GM12878 (cell line): ENCODE measurements around the gene IL27RA. TPM values are rescaled to one million over a fixed set of nuclear protein-coding genes. Genes with fewer than 3 reads are reported as not detected.

ENCODE experiments used
- ATAC-seq: fragments of 200-7000 bp; cut with Tn5 transposase; 3 replicates; pipeline ENCODE4 v1.9.1; 2020; ENCODE audit warnings: mild to moderate bottlenecking, moderate library complexity
- BruUV-seq: library from RNA; stranded (reverse); fragments of 400-500 nt; replicated peaks from 2 replicates; lab custom pipeline; 2021; lab: Mats Ljungman, UMichigan
- CTCF ChIA-PET: fragments of 300-600 bp; sonication (Branson Sonifier 250); formaldehyde crosslinking; extraction: SDS; loops from one replicate; lab custom pipeline; 2021; ENCODE audit warnings: inconsistent platforms; lab: Yijun Ruan, JAX
- POLR2A ChIA-PET: fragments of 350-600 bp; formaldehyde crosslinking; extraction: SDS; loops from one replicate; lab custom pipeline; 2021; ENCODE audit warnings: inconsistent platforms; lab: Charles Lee
- RAD21 ChIA-PET: fragments of 300-600 bp; sonication (Branson Sonifier 250); formaldehyde crosslinking; loops from one replicate; lab custom pipeline; 2023; ENCODE audit warnings: antibody characterized with exemption; ENCODE audit not compliant: unreplicated experiment; lab: Charles Lee
- SMC1A ChIA-PET: fragments of 300-600 bp; sonication (Branson Sonifier 250); formaldehyde crosslinking; loops from one replicate; lab custom pipeline; 2023; ENCODE audit not compliant: unreplicated experiment, uncharacterized antibody; lab: Charles Lee
- DNase-seq: peaks from one replicate; pipeline ENCODE4 v3.0.0-alpha.2; 2011; ENCODE audit warnings: low read depth, low spot score
- FAIRE-seq: peaks from 3 replicates; lab custom pipeline; 2011; peaks lifted over from hg19 to GRCh38; lab: Jason Lieb, UNC
- H2AFZ ChIP-seq: 2 replicates; pipeline ENCODE4 v1.6.0; 2011; ENCODE audit warnings: low read depth, low read length, control low read depth; ENCODE audit not compliant: control insufficient read depth
- H3K27ac ChIP-seq: 2 replicates; pipeline ENCODE4 v1.5.1; 2011; ENCODE audit warnings: control low read depth; ENCODE audit not compliant: control insufficient read depth, insufficient read depth
- H3K27me3 ChIP-seq, 2 experiments: replicated peaks in 1 of 2; 2 replicates each; pipeline versions ENCODE4 v1.6.0 to v1.6.1; 2011; ENCODE audit warnings: low read length in 1 of 2; ENCODE audit not compliant: control insufficient read depth in 2 of 2, insufficient read depth in 2 of 2
- H3K36me3 ChIP-seq, 2 experiments: 2 replicates each; pipeline ENCODE4 v1.5.1; 2011; ENCODE audit warnings: low read length in 1 of 2; ENCODE audit not compliant: control insufficient read depth in 2 of 2, insufficient read depth in 2 of 2
- H3K4me1 ChIP-seq: 2 replicates; pipeline ENCODE4 v1.6.1; 2011; ENCODE audit warnings: mild to moderate bottlenecking, low read length, moderate library complexity, mixed read lengths; ENCODE audit not compliant: control insufficient read depth, insufficient read depth
- H3K4me2 ChIP-seq: 2 replicates; pipeline ENCODE4 v1.6.0; 2011; ENCODE audit warnings: control low read depth; ENCODE audit not compliant: control insufficient read depth, insufficient read depth
- H3K4me3 ChIP-seq: fragments of 200-600 bp; sonication (generic); 2 replicates; pipeline ENCODE4 v1.5.1; 2016
- H3K79me2 ChIP-seq: 2 replicates; pipeline ENCODE4 v1.6.0; 2011; ENCODE audit warnings: low read length; ENCODE audit not compliant: control insufficient read depth, insufficient read depth
- H3K9ac ChIP-seq: 2 replicates; pipeline ENCODE4 v1.8.0; 2011; ENCODE audit warnings: low read length, control low read depth, mixed read lengths; ENCODE audit not compliant: control insufficient read depth, insufficient read depth
- H3K9me3 ChIP-seq: replicated peaks from 3 replicates; pipeline ENCODE4 v1.5.1; 2011; ENCODE audit warnings: mild to moderate bottlenecking, low read length; ENCODE audit not compliant: control insufficient read depth, insufficient read depth
- H4K20me1 ChIP-seq: 2 replicates; pipeline ENCODE4 v1.6.0; 2011; ENCODE audit not compliant: control insufficient read depth, insufficient read depth
- CREM ChIP-seq: IDR thresholded peaks from 2 replicates; pipeline ENCODE4 v1.6.1; 2014; ENCODE audit warnings: antibody characterized with exemption, low read depth
- NFXL1 ChIP-seq: fragments of 450-650 bp; IDR thresholded peaks from 2 replicates; pipeline ENCODE4 v1.6.1; 2017; ENCODE audit warnings: antibody characterized with exemption, mild to moderate bottlenecking, borderline replicate concordance
- RAD21 ChIP-seq: IDR thresholded peaks from 2 replicates; pipeline ENCODE4 v1.6.1; 2011; ENCODE audit warnings: mild to moderate bottlenecking, low read depth, low read length, moderate library complexity; ENCODE audit not compliant: insufficient read depth
- RUNX3 ChIP-seq: IDR thresholded peaks from 2 replicates; pipeline ENCODE4 v1.6.1; 2012; ENCODE audit warnings: low read length, inconsistent platforms
- ZBTB11 ChIP-seq: fragments of 450-650 bp; formaldehyde crosslinking; IDR thresholded peaks from 2 replicates; pipeline ENCODE4 v1.5.0; 2022; ENCODE audit warnings: mild to moderate bottlenecking, missing genetic modification characterization
- WGBS: methylation state at CpG from one replicate; pipeline ENCODE4 v1.1.6; 2016; ENCODE audit warnings: low lambda C conversion rate; ENCODE audit not compliant: insufficient replicate concordance, insufficient coverage; ENCODE audit errors: missing lambda C conversion rate; 5-methylcytosine and 5-hydroxymethylcytosine counted together
- in situ Hi-C: fragments of 300-500 bp; cut with MboI; formaldehyde crosslinking; loops from 9 replicates; pipeline ENCODE4 v1.14.3; 2018; ENCODE audit warnings: mixed read lengths
- intact Hi-C: fragments of 100-400 bp; cut with micrococcal nuclease; formaldehyde crosslinking; loops from one replicate; pipeline ENCODE4 v1.14.2; 2022; ENCODE audit not compliant: unreplicated experiment
- polyA plus RNA-seq, 11 experiments: library from polyadenylated mRNA; depleted of rRNA in 4 of 11; unstranded in 6 of 11; stranded (reverse) in 5 of 11; fragments of >200 nt; fragmentation: Nextera tagmentation in 4 of 11; fragmentation: Illumina TruSeq in 1 of 11; extraction: Ambion mirVana in 4 of 11; extraction: Trizol in 1 of 11; gene quantifications; 1 replicate in 1 of 11; 2 replicates in 10 of 11; pipeline versions ENCODE4 v1.2.1 to v1.2.3, GENCODE V29; 2011 to 2016; ENCODE audit warnings: inconsistent platforms in 2 of 11, missing spikeins in 2 of 11, low read depth in 1 of 11
- total RNA-seq, 4 experiments: library from RNA; depleted of rRNA in 3 of 4; stranded (reverse); fragments of >200 nt in 3 of 4; fragmentation: Illumina TruSeq in 1 of 4; extraction: Trizol in 1 of 4; gene quantifications; 2 replicates each; pipeline versions ENCODE4 v1.2.1 to v1.2.3, GENCODE V29; 2013 to 2021

IL27RA gene
- total and polyA plus RNA-seq, 10 of the 15 experiments (the other 5 are each of a cell fraction or from before 2014, with no cell fraction given): 8.4 to 63.5 (median 41.2) TPM

GRCh38 chr19:14066134-14066533 is 34.6 kb downstream of the IL27RA start:
- ATAC-seq: no peak
- no peak overlapping the region for H3K4me2 ChIP-seq
- no peak for DNase-seq
- BruUV-seq: no TSS peak
- ChIA-PET CTCF (interaction anchor here (0.6 kb wide), 1 partner anchor 576 kb away, joined by 3 read pairs; no protein-coding TSS in a partner anchor), POLR2A (no interaction called here), RAD21 (no interaction called here), SMC1A (interaction anchor here (1.0 kb wide), 1 partner anchor 25 kb away, joined by 3 read pairs; no protein-coding TSS in a partner anchor)
- in situ Hi-C loops (loop anchor here (25.0 kb wide), 1 partner anchor 779 kb away; no protein-coding TSS in a partner anchor), intact Hi-C loops (no loop called here)
- no peaks in the 10 kb centered on the region for H3K79me2 ChIP-seq
- H3K27ac ChIP-seq: no peak overlapping the region
- no peaks in the 10 kb centered on the region for H3K9me3 ChIP-seq
- no peaks in the 10 kb centered on the region for H3K4me1 ChIP-seq
- no peak overlapping the region for H3K4me3 ChIP-seq
- TF ChIP-seq NFXL1 (no peak), RAD21 (no peak), CREM (no peak), RUNX3 (no peak), ZBTB11 (CRISPR knock-in tag) (no peak)
- H4K20me1 ChIP-seq: no peaks in the 10 kb centered on the region
- 0% methylated on average over 2 of the region's 2 CpGs for WGBS
- no peaks in the 10 kb centered on the region for H3K36me3 ChIP-seq
- no peak overlapping the region for H2AFZ ChIP-seq
- H3K9ac ChIP-seq: no peak overlapping the region
- H3K27me3 ChIP-seq: no peaks in the 10 kb centered on the region
- no peak for FAIRE-seq
